GM12878 (cell line): ENCODE measurements around the gene ANKHD1.

Experiments used
- CREB1 ChIP-seq: IDR thresholded peaks from 2 replicates; pipeline ENCODE4 v1.6.1; 2012; ENCODE audit warnings: low read depth, mild to moderate bottlenecking, inconsistent platforms
- CTCF ChIP-seq, 3 experiments: IDR thresholded peaks in 2 of 3; conservative IDR thresholded peaks in 1 of 3; 2 replicates each; pipeline ENCODE4 v1.5.1; 2011; ENCODE audit warnings: low read depth in 3 of 3, low read length in 3 of 3, mild to moderate bottlenecking in 3 of 3, control low read depth in 2 of 3, moderate library complexity in 2 of 3, inconsistent platforms in 1 of 3, mixed read lengths in 1 of 3; ENCODE audit not compliant: control insufficient read depth in 2 of 3, insufficient read depth in 1 of 3; ENCODE audit errors: extremely low read depth in 1 of 3
- EP300 ChIP-seq, 2 experiments: fragments of 150-350 bp in 1 of 2; IDR thresholded peaks; 2 replicates each; pipeline ENCODE4 v1.6.1; 2011 to 2012; ENCODE audit warnings: low read depth in 2 of 2, low read length in 2 of 2, borderline replicate concordance in 1 of 2, improper control_type of control experiment in 1 of 2, inconsistent platforms in 1 of 2; ENCODE audit not compliant: control insufficient read depth in 1 of 2
- SP1 ChIP-seq: IDR thresholded peaks from one replicate; pipeline ENCODE4 v1.6.1; 2011; ENCODE audit warnings: low read depth, low read length
- TF ChIP-seq, protein P1 (sequence below): IDR thresholded peaks from 2 replicates; pipeline ENCODE4 v1.6.1; 2011; ENCODE audit warnings: borderline replicate concordance, low read depth, mild to moderate bottlenecking, moderate library complexity, low read length; ENCODE audit not compliant: insufficient read depth, poor library complexity, severe bottlenecking

DNA sequence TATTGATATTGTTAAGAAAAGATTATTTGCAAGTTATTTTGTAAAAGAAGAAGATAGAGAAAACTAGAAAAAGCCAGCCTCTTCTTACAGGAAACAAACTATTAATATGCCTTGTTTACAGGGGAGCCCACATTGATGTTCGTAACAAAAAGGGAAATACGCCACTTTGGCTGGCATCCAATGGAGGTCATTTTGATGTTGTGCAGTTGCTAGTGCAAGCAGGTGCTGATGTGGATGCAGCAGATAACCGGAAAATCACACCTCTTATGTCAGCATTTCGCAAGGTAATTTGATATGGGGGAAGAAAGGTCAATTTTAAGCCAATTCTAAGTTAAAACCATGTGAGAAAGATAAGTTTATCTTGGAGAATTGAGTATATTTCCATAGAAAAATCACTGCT is 108.3 kb downstream of the ANKHD1 start:
- no peak for TF ChIP-seq CREB1
- TF ChIP-seq, protein P1, sequence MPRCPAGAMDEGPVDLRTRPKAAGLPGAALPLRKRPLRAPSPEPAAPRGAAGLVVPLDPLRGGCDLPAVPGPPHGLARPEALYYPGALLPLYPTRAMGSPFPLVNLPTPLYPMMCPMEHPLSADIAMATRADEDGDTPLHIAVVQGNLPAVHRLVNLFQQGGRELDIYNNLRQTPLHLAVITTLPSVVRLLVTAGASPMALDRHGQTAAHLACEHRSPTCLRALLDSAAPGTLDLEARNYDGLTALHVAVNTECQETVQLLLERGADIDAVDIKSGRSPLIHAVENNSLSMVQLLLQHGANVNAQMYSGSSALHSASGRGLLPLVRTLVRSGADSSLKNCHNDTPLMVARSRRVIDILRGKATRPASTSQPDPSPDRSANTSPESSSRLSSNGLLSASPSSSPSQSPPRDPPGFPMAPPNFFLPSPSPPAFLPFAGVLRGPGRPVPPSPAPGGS: no peak
- no peak for TF ChIP-seq CTCF (IDR thresholded peaks at IDR 0.05 in 2 of 3, conservative IDR thresholded peaks at IDR 0.05 in 1 of 3; ENCODE audit: control insufficient read depth in 2 of 3, extremely low read depth in 1 of 3, insufficient read depth in 1 of 3, low read depth in 3 of 3, low read length in 3 of 3)
- TF ChIP-seq EP300 (IDR thresholded peaks at IDR 0.05; ENCODE audit: borderline replicate concordance in 1 of 2, control insufficient read depth in 1 of 2, low read depth in 2 of 2, low read length in 2 of 2): no peak
- no peak for TF ChIP-seq SP1
